HG02763 (cell line): ENCODE measurements around the gene CPVL.

ENCODE experiments used
- ATAC-seq: cut with Tn5 transposase; IDR thresholded peaks from one replicate; pipeline ENCODE4 v1.9.1; 2021; ENCODE audit warnings: mild to moderate bottlenecking, moderate library complexity; ENCODE audit not compliant: unreplicated experiment

CPVL gene

DNA sequence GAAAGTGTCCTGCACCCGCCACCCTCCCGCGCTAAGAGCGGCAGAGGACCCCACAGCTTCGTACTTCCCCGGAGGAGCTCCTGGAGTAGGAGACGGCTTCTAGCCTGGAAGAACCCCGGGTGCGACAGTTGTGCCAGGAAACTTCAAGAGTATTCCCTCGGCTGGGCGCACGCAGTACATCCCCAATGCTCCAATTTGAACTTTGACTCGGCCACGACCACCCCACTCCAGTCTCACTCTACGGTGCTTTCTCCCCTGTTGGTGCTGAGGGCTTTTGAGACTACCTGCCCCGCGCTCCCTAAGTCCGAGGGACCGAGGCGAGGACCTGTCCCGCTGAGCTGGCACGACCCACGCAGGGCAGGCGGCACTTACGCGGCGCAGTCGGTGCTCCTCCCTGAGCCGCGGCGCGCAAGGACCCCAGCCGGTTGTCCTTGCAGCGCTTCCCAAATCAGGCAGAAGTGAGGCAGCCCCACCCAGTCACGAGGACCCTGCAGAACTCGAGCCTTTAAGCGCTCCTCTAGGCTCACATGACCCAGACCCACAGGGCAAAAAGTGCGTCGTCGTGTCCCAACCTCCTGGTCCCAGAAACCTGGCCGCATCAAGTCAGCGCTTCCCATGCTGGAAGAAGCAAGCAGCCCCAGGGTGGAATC lies at the start of gene CPVL:
CPVL (minus strand) TSS at position 481 of the 650 bp plus-strand sequence. CDS start 25,476 bp downstream, outside the sequence.
- no peak for ATAC-seq

DNA sequence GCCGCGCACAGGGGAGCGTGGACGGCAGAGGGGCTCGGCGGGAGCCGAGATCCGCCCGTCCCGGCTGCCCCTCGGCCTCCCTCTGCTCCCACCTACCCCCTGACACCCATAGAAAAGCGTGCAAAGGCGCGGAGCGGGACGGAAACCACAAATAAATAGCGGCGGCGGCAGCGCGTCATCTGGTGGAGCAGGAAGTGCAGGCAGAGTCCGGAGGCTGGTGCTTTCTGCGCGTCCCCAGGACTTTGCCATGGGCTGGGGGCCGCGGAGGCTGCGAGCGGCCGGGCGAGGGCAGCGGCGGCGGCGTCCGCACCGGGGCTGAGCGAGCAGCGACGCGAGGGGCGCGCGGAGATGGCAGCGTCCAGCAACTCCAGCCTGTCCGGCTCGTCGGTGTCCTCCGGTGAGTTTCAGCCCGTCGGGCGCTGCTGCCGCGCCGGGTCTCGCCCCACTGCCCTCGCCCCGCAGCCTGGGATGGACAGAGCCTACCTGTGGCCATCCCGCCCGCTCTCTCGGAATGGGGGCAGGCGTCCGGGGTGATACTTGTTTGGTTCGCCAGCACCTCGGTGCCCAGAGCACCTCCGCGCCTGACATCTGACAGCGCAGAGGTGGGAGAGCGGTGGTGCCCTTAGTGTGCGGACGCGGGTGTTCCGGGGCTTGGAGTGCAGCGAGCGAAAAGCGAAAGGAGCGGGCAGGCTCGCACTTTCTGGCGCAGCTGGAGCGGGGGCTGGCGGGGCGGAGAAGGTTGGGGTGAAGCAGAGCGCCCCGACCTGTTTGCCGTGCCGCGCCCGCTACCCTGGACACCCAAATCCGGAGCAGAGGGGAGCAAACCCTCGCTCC lies 48.5 kb upstream of the CPVL start, which contains the start of gene CHN2:
CHN2 (plus strand) TSS at position 182 of the 834 bp plus-strand sequence.
- no peak for ATAC-seq

DNA sequence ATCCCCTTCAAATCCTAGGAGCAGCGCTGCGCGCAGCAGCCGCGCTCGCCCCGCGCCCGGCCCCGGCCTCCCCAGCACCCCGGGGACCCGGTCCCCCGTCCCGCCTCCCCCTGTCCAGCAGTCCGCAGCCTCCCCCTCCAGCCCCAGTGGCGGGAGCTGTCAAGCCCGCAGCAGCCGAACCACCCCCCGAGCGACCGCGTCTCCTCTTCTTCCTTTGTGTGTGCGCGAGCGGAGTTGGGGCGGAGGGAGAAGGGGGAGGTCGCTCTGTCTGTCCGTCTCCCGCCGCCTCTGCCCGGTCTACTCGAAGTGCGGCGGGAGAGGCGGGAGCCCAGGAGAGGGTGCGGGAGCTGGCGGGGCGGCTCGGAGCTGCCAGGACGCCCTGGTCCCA lies 47.9 kb upstream of the CPVL start:
- ATAC-seq, result no peak

DNA sequence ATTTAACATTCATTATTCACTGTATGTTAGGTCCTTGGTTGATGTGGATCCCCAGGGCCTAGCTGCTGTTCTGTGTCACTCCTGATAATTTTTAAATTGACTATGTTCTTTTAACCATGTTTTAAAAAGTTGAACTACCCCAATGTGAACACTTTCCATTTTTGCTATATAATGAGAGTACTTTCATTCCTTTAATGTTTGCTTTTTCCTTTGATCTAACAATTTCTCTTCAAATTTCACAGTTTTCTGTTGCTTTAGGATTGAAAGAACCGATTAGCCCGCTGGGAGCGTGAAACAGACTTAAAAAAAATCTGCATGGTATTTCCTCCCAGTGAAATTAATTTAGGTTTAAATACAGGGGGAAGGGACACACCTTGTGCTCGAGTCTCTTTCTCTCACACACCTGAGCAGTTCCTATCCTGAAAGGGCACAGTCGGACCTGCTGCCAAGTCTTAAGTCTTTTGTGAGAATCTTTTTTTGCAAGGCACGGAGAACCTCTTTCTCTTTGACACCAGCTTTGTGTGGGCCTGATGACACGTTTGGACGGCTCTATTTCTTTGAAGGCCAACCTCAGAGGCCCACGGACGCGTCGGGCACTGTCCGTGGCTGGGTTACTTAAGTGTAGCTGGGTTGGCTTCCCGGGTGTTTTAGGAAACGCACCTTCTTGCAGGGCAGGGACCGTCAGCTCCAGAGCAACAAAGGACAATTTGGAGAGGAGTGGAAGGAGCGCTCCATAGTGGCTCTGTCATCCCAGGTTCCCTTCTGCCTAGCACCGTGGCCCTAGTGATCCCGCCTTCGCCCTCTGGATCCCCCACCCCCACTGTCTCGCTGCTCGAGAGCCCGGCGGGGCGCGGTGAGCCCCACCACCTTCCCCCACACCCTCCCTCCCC lies 47.2 kb upstream of the CPVL start:
- no peak for ATAC-seq

DNA sequence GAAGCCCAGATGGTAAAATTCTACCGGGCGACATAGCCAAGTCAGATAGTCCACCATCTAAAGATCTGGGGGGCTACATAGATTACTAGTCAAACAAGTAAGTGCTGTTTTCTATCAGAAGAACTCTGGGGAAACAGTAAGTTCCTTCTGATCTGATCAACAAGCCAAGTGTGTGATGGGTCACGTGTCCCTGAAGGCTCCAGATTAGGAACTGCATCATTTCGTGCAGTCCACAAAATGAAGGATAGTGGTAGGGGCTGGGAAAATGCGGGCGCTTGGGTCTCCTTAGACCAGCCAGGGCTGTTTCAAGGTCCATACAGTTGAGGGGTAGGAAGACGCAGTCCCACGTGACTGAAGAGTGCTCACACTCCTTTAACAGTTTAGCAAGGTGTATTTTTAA lies 46.5 kb upstream of the CPVL start:
- ATAC-seq, result no peak

DNA sequence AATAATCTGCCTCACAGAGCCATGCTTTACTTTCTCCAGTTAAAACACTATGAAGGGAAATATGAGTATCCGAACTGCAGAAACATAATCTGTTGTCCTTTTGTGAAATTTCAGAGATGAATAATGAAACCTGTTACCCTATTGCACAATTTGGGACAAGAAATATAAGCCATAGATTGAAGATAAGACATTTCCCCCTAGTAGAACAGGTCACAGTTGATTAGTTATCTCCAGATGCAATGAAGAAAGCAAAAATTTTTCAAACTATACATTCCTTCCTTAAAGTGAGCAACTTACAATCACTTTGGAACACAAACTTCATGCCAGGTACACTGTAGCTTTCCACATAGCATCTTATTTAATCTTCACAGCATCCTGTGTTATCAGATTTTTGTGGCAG lies 46.0 kb upstream of the CPVL start:
- no peak for ATAC-seq

DNA sequence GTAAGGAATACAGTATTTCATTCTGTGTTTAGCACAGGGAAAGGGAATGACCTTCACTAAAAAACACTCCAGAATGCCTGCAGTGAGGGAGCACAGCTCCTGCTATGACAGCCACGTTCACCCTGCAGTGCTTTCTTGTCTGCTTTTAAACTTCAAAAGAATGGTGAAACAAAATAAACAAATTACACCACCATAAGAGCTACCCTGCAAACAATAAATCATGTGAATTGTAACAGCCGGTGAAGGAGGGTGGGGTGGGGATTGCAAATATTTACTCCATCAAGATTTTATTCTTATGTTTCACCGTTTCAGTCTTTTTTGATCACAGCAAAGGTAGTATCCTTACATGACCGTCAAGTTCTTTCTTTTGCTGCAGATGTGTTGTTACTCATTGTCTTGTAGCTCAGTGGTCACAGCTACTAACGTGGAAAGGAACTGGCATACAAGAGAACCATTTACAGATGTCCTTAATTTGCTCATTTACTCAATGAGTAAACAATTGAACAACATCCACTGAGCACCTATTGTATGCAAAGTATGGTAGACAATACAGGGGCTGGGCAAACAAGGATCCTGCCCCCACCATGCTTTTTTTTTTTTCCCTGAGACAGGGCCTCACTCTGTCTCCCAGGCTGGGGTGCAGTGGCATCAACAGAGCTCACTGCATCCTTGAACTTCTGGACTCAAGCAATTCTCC lies 44.2 kb upstream of the CPVL start:
- no peak for ATAC-seq

DNA sequence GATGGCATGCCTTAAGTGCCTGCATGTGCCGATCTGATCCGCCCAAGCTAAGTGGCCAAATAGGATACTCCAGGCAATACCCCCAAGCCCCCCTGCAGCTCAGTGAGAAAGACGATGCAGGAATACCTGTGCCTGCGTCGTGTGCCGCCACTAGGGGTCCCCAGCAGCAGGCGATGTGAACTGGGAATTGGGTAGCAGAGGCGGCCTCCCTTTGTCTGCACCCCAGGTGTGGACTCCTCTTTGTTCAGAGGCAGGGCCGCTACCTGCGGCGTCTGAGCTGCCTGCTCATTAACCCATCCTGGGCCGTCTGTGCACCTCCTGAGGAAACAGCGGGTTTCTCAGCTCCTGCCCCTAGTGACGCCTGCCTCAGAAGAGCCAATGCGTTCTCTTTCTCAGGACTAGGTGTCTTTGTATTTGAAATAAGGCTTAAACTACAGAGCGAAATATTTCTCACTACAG lies 43.4 kb upstream of the CPVL start:
- ATAC-seq, result no peak

DNA sequence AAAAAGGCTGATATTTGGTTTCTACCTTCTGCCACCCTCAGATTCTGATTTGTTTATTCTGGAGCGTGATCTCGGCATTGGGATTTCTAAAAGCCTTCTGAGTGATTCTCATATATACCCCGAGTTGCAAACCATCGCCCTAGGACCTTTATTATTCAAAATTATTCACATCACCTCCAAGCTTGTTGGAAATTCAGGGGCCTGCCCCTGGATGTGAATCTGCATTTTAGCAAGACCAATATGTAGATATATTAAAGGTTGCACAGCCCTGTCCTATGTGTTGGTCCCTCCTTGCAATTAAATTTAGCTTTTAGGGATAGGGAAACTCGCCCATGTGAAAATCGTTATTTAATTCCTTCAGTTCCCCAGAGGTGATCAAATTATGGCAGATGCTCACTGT lies 39.3 kb upstream of the CPVL start:
- no peak for ATAC-seq

DNA sequence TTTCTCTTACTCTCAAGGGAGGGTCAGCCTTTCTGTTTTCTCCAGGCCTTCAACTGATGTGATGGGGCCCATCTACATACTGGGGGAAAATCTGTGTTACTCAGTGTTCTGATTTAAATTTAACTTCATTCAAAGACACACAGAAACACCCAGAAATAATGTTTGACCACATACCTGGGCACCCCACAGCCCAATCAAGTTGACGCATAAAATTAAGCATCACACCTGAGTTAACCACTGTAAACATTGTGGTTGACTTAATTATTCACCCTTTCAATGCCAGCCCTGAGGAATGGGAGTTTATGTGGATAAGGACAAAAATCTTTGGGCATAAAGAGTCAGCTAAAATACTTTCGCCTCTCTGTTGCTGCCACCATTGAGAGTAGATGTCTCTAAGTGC lies 38.3 kb upstream of the CPVL start:
- no peak for ATAC-seq

DNA sequence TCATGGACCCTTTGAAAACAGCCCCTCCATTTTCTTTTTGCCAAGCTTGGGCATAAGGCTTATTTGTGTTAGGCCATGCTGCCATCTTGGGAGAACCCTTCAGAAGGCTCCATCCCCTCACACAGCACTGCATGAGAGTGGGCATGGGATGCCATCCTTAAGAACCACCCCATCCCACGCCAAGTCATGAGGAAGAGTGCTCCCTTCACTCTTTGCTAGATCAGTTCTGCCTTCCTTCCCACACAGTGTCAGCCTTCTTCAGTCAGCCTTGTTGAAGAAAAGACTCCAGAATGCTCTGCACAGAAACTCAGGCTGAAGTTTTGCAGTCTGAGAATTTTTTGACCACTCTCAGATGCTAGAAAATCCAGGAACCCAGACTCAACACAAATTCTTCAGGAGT lies 32.8 kb upstream of the CPVL start:
- no peak for ATAC-seq

DNA sequence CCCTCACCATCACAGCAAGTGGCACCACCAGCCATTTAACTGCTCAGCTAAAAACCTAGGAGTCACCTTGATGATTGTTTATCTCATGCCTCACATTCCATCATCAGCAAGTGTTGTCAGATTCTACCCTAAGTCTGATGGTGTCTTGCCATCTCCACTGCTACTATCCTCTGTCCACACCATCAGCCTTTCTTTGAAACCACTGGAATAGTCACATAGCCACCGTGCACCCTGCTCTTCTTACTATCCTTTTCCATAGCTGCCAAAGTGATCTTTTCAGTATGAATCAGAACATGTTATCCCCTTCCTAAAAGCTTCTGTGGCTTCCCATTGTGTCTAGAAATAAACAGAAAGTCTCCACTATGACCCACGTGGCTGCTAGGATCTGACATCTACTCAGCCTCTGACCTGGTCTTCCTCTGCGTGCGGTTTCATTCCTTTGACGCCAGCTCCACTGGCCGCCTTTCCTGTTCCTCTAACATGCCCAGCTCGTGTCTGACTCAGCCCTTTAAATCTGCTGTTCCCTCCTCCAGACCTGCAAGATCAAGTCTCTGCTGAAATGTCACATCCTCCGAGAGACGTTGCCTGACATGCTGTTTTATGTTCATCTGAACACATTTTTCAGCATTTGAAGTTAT lies 31.7 kb upstream of the CPVL start:
- ATAC-seq, result no peak

DNA sequence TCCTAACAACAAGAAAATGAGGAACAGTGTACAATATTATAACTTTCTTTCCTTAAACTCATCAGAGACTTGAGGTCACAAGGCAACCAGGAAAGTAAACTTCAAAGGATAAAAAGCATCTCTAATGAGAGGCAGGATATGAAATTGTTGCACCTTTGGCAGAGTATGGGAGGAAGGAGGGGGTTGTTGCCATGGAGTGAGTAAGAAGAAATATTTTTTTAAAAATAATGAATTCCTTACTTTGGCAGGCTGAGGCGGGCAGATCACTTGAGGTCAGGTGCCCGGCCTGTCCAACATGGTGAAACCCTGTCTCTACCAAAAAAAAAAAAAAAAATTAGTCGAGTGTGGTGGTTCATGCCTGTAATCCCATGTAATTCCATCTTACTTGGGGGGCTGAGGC lies 27.1 kb upstream of the CPVL start:
- no peak for ATAC-seq

DNA sequence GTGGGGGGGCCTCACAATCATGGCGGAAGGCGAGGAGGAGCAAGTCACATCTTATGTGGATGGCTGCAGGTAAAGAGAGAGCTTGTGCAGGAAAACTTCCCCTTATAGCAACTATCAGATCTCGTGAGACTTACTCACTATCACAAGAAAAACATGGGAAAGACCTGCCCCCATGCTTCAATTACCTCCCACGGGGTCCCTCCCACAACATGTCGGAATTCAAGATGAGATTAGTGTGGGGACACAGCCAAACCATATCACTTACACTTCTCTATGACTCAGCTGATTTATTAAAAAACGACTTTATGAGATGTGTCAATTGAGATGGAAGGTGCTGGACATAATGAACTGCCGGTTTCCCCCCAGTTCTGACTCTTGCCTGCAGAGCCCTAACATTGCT lies 24.4 kb upstream of the CPVL start:
- no peak for ATAC-seq

DNA sequence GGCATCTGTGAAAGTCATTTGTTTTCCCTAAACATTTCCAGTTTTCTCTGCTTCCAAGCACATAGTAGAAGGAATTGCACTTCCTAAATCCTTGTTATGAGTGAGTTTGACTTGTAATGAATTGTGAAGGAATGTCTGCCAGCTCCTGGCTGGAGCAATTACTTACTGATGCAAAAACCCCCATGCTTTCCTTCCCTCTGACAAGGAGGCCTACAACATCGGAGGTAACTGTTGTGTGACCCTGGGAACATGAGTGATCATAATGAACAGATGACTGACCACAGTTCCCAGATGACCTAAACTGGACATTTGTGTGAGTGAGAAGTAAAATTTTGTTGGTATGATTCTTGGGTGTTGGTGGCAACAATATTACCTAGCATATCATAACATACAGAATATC lies 21.4 kb upstream of the CPVL start:
- ATAC-seq, result no peak

DNA sequence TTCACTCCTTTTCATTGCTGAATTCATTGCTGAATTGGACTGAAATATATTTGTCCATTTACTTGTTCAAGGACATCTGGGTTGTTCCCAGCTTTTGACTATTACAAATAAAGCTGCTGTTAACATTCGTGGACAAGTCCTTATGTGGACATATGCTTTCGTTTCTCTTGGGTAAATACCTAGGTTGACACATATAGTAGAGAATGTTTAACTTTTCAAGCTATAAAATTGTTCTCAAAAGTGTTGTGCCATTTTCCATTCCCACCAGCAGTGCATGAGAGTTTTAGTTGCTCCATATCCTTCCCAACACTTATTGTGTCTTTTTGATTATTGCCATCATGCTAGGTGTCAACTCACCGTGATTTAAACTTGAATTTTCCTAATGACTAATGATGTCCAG lies 17.5 kb upstream of the CPVL start:
- no peak for ATAC-seq

DNA sequence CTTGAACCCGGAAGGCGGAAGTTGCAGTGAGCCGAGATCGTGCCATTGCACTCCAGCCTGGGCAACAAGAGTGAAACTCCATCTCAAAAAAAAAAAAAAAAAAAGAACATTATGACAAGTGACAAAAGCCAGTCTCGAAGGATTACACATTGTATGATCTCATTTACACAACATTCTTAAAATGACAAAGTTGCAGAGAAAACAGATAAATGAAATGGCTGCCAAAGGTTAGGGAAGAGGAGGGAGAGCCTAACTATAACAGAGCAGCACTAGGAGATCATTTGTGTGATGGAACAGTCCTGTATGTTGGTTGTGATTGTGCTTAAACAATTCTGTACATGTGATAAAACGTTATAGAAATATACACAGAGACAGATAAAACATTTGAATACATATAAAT lies 16.2 kb upstream of the CPVL start:
- ATAC-seq, result no peak

DNA sequence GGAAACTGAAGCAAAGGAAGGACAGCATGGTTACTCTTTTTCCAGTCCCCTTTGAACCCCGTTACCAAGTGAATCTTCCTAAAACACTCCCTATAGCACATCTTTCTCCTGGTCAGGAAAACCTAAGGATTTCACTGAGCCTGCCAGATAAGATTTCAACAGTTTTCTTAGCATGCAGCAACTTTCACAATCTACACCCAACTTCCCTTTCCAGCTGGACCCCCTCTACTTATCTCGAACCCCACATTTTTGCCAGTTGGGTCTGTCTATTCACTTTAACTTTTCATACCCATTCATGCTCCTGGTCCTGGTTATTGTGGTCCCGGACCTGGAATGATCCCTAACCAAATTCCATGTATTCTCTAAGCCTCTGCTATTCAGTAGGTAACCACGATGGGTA lies 14.9 kb upstream of the CPVL start:
- no peak for ATAC-seq

DNA sequence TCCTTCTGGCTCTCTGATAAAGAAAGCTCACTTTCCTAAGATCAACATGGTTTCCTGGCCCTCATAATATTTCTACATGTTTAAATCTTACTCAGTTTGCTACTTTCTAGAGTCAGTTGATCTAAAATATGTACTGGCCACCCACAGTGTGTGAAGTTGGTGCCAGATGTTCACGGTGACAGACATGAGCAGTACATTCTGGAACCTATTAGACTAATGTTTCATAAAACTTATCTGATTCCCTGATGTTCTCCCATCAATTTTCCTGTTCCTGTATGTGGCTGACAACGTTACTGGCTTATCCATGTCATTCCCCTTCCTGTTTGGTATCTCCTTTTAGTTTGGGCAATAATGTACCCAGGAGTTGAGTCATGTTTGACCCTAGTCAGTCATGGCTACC lies 13.7 kb upstream of the CPVL start:
- no peak for ATAC-seq

DNA sequence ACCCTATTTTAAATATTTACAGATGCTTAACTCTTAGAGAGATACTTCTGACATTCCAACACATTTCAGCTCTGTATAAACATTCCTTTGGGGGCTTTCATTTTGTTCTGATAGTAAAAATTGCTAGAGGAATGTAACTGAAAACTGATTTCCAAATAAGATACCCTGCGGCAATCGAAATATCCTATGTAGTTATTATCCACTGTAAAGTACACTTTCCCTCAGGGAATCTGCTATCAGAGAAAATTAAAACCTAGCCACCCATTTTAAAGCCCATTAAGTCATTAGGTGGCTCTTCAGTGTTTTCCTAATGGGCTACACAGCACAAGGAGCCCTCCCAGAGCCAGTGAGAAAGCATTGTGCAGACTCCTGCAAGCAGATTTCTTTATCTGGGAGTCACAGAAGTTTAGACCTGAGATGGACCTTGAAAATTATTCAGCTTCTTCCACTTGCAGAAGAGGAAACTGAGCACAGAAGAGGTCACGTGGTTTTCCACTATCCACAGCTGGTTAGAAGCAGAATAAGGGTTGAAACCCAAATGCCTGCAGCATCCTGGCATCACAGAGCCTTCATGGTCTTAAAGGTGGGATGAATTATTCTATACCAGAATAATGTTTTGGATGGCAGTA lies 12.6 kb upstream of the CPVL start:
- no peak for ATAC-seq
